Right lobe of liver (tissue), 4 donors: ENCODE measurements around the gene PNPO.

Source experiments
- CTCF ChIP-seq, 4 donors: fragments of 200-600 bp in 3 of 4; fragments of 450-650 bp in 1 of 4; IDR thresholded peaks; one replicate each; pipeline versions ENCODE4 v1.5.1 to v1.8.0; 2016 to 2022; ENCODE audit warnings: antibody characterized with exemption in 4 of 4, mild to moderate bottlenecking in 2 of 4
- POLR2A ChIP-seq: fragments of 450-650 bp; IDR thresholded peaks from one replicate; pipeline ENCODE4 v1.6.1; 2017; ENCODE audit warnings: antibody characterized with exemption, mild to moderate bottlenecking
- donor health status: DM: no; HTN: no; CAD: no.
- donor health status: DM: no; HTN: no; CAD: no.
- donor health status: DM: no; HTN: yes; CAD: no.

- TF ChIP-seq POLR2A (no peak), CTCF (IDR thresholded peaks at IDR 0.05) (no peak)
These were observed 54.8 kb downstream of the PNPO start for GRCh38 chr17:47996201-47996600.
